ENCODE data around the gene KRAS.

DNA sequence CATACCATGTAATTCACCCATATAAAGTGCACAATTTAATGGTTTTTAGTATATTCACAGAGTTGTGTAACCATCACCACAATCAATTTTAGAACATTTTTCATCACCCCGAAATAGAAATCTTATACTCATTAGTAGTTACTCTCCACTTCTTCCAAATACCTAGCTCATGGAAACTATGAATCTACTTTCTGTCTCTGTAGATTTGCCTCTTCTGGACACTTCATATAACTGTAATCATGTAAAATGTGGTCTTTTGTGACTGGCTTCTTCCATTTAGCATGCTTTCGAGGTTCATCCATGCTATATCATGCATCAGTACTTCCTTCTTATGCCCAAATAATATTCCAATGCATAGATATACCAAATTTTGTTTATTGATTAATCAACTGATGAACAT lies 66.6 kb downstream of the KRAS start:
- TF ChIP-seq CTCF (IDR thresholded peaks at IDR 0.05) = no peak
- no peak for TF ChIP-seq ZFX (IDR thresholded peaks at IDR 0.05; ENCODE audit: borderline replicate concordance)
